Osteocyte (in vitro differentiated cells): ENCODE data around the gene BAK1. TPM values are rescaled to one million over a fixed set of nuclear protein-coding genes. Genes with fewer than 3 reads are reported as not detected.

Experiments used
- DNase-seq: peaks from one replicate; pipeline ENCODE4 v3.0.0; 2021; ENCODE audit warnings: mixed read lengths; ENCODE audit not compliant: unreplicated experiment; ENCODE audit errors: extremely low spot score
- H3K27ac Mint-ChIP-seq: one replicate; pipeline ENCODE4 v1.8.0; 2021; ENCODE audit warnings: mild to moderate bottlenecking, mixed read lengths; ENCODE audit not compliant: unreplicated experiment
- H3K27me3 Mint-ChIP-seq: one replicate; pipeline ENCODE4 v1.8.0; 2021; ENCODE audit warnings: mixed read lengths; ENCODE audit not compliant: unreplicated experiment
- H3K36me3 Mint-ChIP-seq: one replicate; pipeline ENCODE4 v1.8.0; 2021; ENCODE audit warnings: mixed read lengths; ENCODE audit not compliant: unreplicated experiment
- H3K4me1 Mint-ChIP-seq: one replicate; pipeline ENCODE4 v1.8.0; 2021; ENCODE audit warnings: mixed read lengths; ENCODE audit not compliant: unreplicated experiment
- H3K4me3 Mint-ChIP-seq: one replicate; pipeline ENCODE4 v1.8.0; 2021; ENCODE audit warnings: mild to moderate bottlenecking, moderate library complexity, mixed read lengths; ENCODE audit not compliant: unreplicated experiment
- H3K9me3 Mint-ChIP-seq: one replicate; pipeline ENCODE4 v1.8.0; 2021; ENCODE audit warnings: mixed read lengths; ENCODE audit not compliant: unreplicated experiment
- total RNA-seq: library from RNA; stranded (reverse); gene quantifications from 2 replicates; pipeline ENCODE4 v1.2.1, GENCODE V29; 2021
- TF ChIP-seq, protein P1 (sequence below): fragments of 200-600 bp; sonication (generic); IDR thresholded peaks from 2 replicates; pipeline ENCODE4 v1.5.0; 2021; ENCODE audit warnings: antibody characterized with exemption, mild to moderate bottlenecking, moderate library complexity

Gene BAK1
- total RNA-seq, 1 donor from 2014 or later: 20.5 TPM

DNA sequence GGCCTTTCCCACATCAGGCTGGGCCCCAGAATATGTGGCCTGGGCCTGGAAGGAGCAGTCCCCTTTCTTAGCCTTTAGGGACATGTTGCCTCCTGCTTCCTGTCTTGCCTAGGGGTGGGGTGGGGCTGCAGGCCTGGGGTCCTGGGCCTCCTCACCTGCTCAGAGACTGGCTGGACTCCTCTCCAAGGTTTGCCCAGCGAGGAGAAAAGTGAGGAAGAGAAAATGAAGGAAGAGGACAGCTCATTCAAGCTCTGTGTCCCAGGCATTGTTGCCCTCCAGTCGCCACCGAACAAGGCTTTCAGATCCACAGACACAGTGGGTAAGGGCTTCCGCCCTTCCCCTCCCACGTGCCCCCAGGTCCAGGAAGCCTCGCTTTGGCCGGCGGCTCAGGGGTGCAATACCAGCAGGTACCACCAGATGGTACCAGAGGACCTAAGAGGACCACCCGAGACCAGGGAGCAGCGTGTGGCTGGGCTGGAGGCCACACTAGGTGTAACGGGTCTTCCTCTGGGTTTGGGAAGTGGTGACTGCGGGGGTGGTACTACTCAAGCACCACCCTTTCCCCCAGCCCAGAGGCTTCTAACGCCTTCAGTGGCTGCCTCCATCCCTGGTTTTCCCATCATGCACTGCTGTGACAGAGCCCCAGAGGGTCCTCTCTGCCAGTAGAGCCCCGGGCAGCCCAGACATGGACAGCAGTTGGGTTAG, 5.5 kb upstream of the BAK1 start:
- H3K27me3 Mint-ChIP-seq: no peaks in the 10 kb centered on the region
- H3K27ac Mint-ChIP-seq: no peak overlapping the region
- peak overlapping the region; percentile 18 for H3K4me3 Mint-ChIP-seq
- TF ChIP-seq, protein P1, sequence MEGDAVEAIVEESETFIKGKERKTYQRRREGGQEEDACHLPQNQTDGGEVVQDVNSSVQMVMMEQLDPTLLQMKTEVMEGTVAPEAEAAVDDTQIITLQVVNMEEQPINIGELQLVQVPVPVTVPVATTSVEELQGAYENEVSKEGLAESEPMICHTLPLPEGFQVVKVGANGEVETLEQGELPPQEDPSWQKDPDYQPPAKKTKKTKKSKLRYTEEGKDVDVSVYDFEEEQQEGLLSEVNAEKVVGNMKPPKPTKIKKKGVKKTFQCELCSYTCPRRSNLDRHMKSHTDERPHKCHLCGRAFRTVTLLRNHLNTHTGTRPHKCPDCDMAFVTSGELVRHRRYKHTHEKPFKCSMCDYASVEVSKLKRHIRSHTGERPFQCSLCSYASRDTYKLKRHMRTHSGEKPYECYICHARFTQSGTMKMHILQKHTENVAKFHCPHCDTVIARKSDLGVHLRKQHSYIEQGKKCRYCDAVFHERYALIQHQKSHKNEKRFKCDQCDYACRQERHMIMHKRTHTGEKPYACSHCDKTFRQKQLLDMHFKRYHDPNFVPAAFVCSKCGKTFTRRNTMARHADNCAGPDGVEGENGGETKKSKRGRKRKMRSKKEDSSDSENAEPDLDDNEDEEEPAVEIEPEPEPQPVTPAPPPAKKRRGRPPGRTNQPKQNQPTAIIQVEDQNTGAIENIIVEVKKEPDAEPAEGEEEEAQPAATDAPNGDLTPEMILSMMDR: peak; percentile 93
- DNase-seq: peak; percentile 90
- H3K36me3 Mint-ChIP-seq: no peaks in the 10 kb centered on the region
- H3K9me3 Mint-ChIP-seq: no peaks in the 10 kb centered on the region
- peaks cover 15% of the 10 kb centered on the region for H3K4me1 Mint-ChIP-seq

DNA sequence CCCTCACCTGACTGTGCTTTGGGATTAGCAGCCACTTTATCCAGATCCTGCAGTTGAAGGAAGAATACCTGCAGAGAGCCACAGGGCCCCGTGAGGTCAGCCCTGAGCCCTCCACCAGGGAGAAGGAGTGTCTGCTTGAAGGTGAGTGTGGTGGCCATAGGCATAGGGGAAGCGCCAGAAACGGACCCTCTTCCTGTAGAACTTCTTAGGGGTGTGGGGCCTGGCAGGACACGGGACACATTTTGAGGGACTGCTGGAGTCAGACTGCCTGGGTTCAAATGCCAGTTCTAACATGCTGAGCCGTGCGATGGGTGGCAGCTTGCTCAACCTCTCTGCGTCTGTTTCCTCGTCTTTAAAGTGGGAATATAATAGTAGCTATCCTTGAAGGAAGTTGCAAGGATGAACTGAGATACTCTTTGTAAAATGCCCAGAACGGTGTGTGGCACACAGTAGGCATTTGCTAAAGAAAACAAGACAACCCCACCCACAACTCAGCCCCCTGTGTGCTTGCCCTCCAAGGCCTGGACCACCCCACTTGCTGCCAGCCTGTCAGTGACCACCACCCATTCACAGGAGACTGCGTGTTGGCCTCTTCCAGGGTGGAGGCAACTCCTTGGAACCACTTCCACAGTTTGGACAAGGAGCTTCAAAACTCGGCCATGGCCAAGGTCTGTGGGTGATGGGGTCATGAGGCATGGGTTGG, 4.8 kb upstream of the BAK1 start:
- TF ChIP-seq, protein P1: no peak
- DNase-seq: no peak
- Mint-ChIP-seq H3K27me3 (no peaks in the 10 kb centered on the region), H3K9me3 (no peaks in the 10 kb centered on the region), H3K36me3 (no peaks in the 10 kb centered on the region), H3K4me1 (peaks cover 13% of the 10 kb centered on the region), H3K4me3 (no peak overlapping the region), H3K27ac (no peak overlapping the region)

DNA sequence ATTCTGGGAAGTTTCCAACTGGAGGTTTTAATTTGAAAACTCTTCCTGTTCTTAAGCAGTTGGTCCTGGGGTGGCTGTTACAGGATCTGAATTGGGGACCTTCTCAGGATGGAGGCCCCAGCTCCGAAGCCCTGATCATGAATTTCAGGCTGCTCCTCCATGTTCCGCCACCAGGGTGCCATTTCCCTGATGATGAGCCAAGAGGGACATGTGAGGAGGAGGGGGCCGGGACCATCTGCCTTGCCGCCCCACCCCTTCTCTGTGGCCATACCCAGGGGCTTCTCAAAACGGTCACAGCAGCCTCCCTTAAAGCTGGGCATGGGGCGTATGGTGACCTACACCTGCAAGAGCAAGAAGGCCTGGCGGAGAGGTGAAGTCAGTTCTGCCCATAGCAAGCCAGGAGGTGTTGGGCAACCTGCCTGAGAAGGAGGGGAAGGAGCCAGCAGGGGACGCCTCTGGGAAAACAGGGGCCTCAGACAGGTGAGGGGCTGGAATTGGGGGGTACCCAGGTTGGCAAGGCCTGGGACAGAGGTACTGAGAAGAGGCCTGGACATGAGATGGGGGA, 3.6 kb upstream of the BAK1 start:
- H3K4me3 Mint-ChIP-seq: no peak overlapping the region
- H3K27ac Mint-ChIP-seq: no peak overlapping the region
- no peak for DNase-seq
- TF ChIP-seq, protein P1: peak; percentile 22
- no peaks in the 10 kb centered on the region for H3K36me3 Mint-ChIP-seq
- no peaks in the 10 kb centered on the region for H3K27me3 Mint-ChIP-seq
- peaks cover 18% of the 10 kb centered on the region for H3K4me1 Mint-ChIP-seq
- H3K9me3 Mint-ChIP-seq: no peaks in the 10 kb centered on the region

DNA sequence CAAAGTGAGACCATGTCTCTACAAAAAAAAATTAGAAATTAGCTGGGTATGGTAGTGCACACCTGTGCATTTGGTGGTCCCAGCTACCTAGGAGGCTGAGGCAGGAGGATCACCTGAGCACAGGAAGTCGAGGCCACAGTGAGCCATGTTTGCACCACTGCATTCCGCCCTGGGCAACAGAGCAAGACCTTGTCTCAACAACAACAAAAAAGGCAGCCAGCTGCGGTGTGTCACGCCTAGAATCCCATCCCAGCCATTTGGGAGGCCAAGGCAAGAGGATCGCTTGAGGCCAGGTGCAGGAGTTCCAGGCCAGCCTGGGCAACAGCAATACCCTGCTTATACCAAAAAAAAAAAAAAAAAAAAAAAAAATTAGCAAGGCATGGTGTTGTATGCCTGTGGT, 1.1 kb upstream of the BAK1 start:
- Mint-ChIP-seq H3K4me1 (peaks cover 22% of the 10 kb centered on the region), H3K27me3 (no peaks in the 10 kb centered on the region), H3K4me3 (no peak overlapping the region), H3K27ac (no peak overlapping the region), H3K9me3 (no peaks in the 10 kb centered on the region), H3K36me3 (peaks cover 6% of the 10 kb centered on the region)
- TF ChIP-seq, protein P1: no peak
- no peak for DNase-seq

DNA sequence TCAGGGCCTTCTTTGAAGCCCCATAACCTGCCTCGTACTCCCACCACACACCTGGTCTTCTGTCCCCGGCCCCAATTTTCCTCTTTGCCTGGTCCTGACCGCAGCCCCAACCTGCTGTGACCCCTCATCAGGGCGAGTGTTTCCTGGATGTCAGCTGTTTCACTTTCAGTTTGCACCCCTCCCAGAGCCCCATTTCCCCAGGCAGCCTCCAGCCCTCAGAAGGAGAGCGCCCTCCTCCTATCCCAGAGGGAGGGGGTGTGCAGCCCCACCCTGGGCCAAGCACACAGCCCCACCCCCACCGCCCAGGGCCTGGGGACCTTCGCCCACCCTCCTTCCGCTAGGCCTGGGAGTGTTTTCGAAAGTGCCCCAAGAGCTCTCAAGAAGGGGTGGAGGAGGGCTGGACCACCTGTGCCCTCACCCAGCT, 1.5 kb downstream of the BAK1 start:
- Mint-ChIP-seq H3K4me1 (peaks cover 17% of the 10 kb centered on the region), H3K27me3 (no peaks in the 10 kb centered on the region), H3K36me3 (peaks cover 13% of the 10 kb centered on the region), H3K27ac (peak overlapping the region; percentile 25), H3K9me3 (no peaks in the 10 kb centered on the region), H3K4me3 (peak overlapping the region; percentile 80)
- DNase-seq: no peak
- TF ChIP-seq, protein P1: no peak
